ENCODE results near the gene LRP8.

LRP8 gene

GRCh38 chr1:53359934-53360276 lies 32.0 kb upstream of the LRP8 start:
- Histone ChIP-seq H3K27me3 (ENCODE audit: control insufficient read depth in 3 of 3, insufficient read depth in 3 of 3, low read depth in 1 of 3, low read length in 3 of 3) (peaks cover 0 to 2% (median 0%) of the 10 kb centered on the region in 3 experiments), H2AFZ (ENCODE audit: low read length) (peak overlapping the region; percentile 77), H4K91ac (ENCODE audit: low read depth, low read length, poor library complexity) (no peak overlapping the region), H3K79me1 (ENCODE audit: low read depth, low read length) (no peaks in the 10 kb centered on the region), H2BK15ac (ENCODE audit: low read length) (peak overlapping the region; percentile 61), H3K27ac (replicated peaks; ENCODE audit: low read length) (no peak overlapping the region), H3K9ac (ENCODE audit: low read depth, low read length, poor library complexity) (no peak overlapping the region), H2AK5ac (ENCODE audit: low read depth, low read length) (peak overlapping the region; percentile 6), H2BK12ac (ENCODE audit: low read length) (no peak overlapping the region), H3K14ac (ENCODE audit: low read length) (no peak overlapping the region), H3K4me1 (ENCODE audit: control insufficient read depth in 2 of 2, insufficient read depth in 1 of 2, low read depth in 1 of 2, low read length in 2 of 2) (peaks cover 0 to 9% of the 10 kb centered on the region in 2 donors), H2BK5ac (ENCODE audit: low read length) (no peak overlapping the region), H3K23ac (ENCODE audit: low read depth, low read length, poor library complexity) (no peak overlapping the region), H3K36me3 (replicated peaks in 1 of 2; ENCODE audit: control insufficient read depth in 2 of 2, insufficient read depth in 2 of 2, low read length in 2 of 2) (no peaks in the 10 kb centered on the region), H3K4ac (ENCODE audit: low read length) (no peak overlapping the region), H3K9me3 (replicated peaks in 1 of 2; ENCODE audit: control insufficient read depth in 2 of 2, insufficient read depth in 1 of 2, low read depth in 1 of 2, low read length in 2 of 2) (peaks cover 2 to 9% of the 10 kb centered on the region in 2 donors), H3K18ac (ENCODE audit: low read length) (no peak overlapping the region), H3K4me3 (ENCODE audit: low read length in 2 of 2) (no peak overlapping the region), H4K8ac (ENCODE audit: low read depth, low read length) (no peak overlapping the region), H3K4me2 (ENCODE audit: insufficient read depth, low read length, poor library complexity, severe bottlenecking) (no peak overlapping the region), H2BK120ac (ENCODE audit: low read depth, low read length) (no peak overlapping the region)
- WGBS, 2 donors (ENCODE audit: extremely low coverage in 2 of 2, insufficient read length in 2 of 2, insufficient replicate concordance in 1 of 2) = no CpG with 5 or more reads among the region's 2 CpGs
- no peak for DNase-seq (ENCODE audit: low spot score)

GRCh38 chr1:53359225-53359933 lies 31.5 kb upstream of the LRP8 start:
- Histone ChIP-seq H2AK5ac (ENCODE audit: low read depth, low read length) (peak overlapping the region; percentile 6), H3K4me3 (ENCODE audit: low read length in 2 of 2) (no peak overlapping the region), H2BK12ac (ENCODE audit: low read length) (no peak overlapping the region), H3K36me3 (replicated peaks in 1 of 2; ENCODE audit: control insufficient read depth in 2 of 2, insufficient read depth in 2 of 2, low read length in 2 of 2) (no peaks in the 10 kb centered on the region), H3K9me3 (replicated peaks in 1 of 2; ENCODE audit: control insufficient read depth in 2 of 2, insufficient read depth in 1 of 2, low read depth in 1 of 2, low read length in 2 of 2) (peaks cover 2 to 9% of the 10 kb centered on the region in 2 donors), H3K27me3 (ENCODE audit: control insufficient read depth in 3 of 3, insufficient read depth in 3 of 3, low read depth in 1 of 3, low read length in 3 of 3) (no peaks in the 10 kb centered on the region), H2BK5ac (ENCODE audit: low read length) (no peak overlapping the region), H3K14ac (ENCODE audit: low read length) (no peak overlapping the region), H4K8ac (ENCODE audit: low read depth, low read length) (no peak overlapping the region), H2BK120ac (ENCODE audit: low read depth, low read length) (no peak overlapping the region), H2BK15ac (ENCODE audit: low read length) (peak overlapping the region; percentile 61), H3K4me2 (ENCODE audit: insufficient read depth, low read length, poor library complexity, severe bottlenecking) (no peak overlapping the region), H3K4me1 (ENCODE audit: control insufficient read depth in 2 of 2, insufficient read depth in 1 of 2, low read depth in 1 of 2, low read length in 2 of 2) (peaks cover 0 to 9% of the 10 kb centered on the region in 2 donors), H3K23ac (ENCODE audit: low read depth, low read length, poor library complexity) (no peak overlapping the region), H3K18ac (ENCODE audit: low read length) (no peak overlapping the region), H3K79me1 (ENCODE audit: low read depth, low read length) (no peaks in the 10 kb centered on the region), H3K9ac (ENCODE audit: low read depth, low read length, poor library complexity) (no peak overlapping the region), H3K4ac (ENCODE audit: low read length) (no peak overlapping the region), H2AFZ (ENCODE audit: low read length) (no peak overlapping the region), H4K91ac (ENCODE audit: low read depth, low read length, poor library complexity) (no peak overlapping the region), H3K27ac (replicated peaks; ENCODE audit: low read length) (no peak overlapping the region)
- WGBS, 2 donors (ENCODE audit: extremely low coverage in 2 of 2, insufficient read length in 2 of 2, insufficient replicate concordance in 1 of 2) = no CpG with 5 or more reads among the region's 4 CpGs
- no peak for DNase-seq (ENCODE audit: low spot score)

- no peak overlapping the region for H4K91ac ChIP-seq (ENCODE audit: low read depth, low read length, poor library complexity)
- H3K4ac ChIP-seq (ENCODE audit: low read length) = no peak overlapping the region
Measured at GRCh38 chr1:53356637-53357036, 28.8 kb upstream of the LRP8 start.

GRCh38 chr1:53354119-53354518 lies 26.2 kb upstream of the LRP8 start:
- Histone ChIP-seq H3K9ac (ENCODE audit: low read depth, low read length, poor library complexity) (no peak overlapping the region), H3K36me3 (replicated peaks in 1 of 2; ENCODE audit: control insufficient read depth in 2 of 2, insufficient read depth in 2 of 2, low read length in 2 of 2) (no peaks in the 10 kb centered on the region), H3K79me1 (ENCODE audit: low read depth, low read length) (no peaks in the 10 kb centered on the region), H3K27me3 (ENCODE audit: control insufficient read depth in 3 of 3, insufficient read depth in 3 of 3, low read depth in 1 of 3, low read length in 3 of 3) (no peaks in the 10 kb centered on the region), H2BK15ac (ENCODE audit: low read length) (no peak overlapping the region), H3K4ac (ENCODE audit: low read length) (no peak overlapping the region), H2BK5ac (ENCODE audit: low read length) (no peak overlapping the region), H3K14ac (ENCODE audit: low read length) (no peak overlapping the region), H3K9me3 (replicated peaks in 1 of 2; ENCODE audit: control insufficient read depth in 2 of 2, insufficient read depth in 1 of 2, low read depth in 1 of 2, low read length in 2 of 2) (peaks cover 0 to 9% of the 10 kb centered on the region in 2 donors), H2BK120ac (ENCODE audit: low read depth, low read length) (no peak overlapping the region), H3K4me1 (ENCODE audit: control insufficient read depth in 2 of 2, insufficient read depth in 1 of 2, low read depth in 1 of 2, low read length in 2 of 2) (no peaks in the 10 kb centered on the region), H4K8ac (ENCODE audit: low read depth, low read length) (no peak overlapping the region), H4K91ac (ENCODE audit: low read depth, low read length, poor library complexity) (no peak overlapping the region), H2AK5ac (ENCODE audit: low read depth, low read length) (no peak overlapping the region), H3K4me3 (ENCODE audit: low read length in 2 of 2) (no peak overlapping the region), H3K23ac (ENCODE audit: low read depth, low read length, poor library complexity) (no peak overlapping the region), H3K18ac (ENCODE audit: low read length) (no peak overlapping the region), H3K27ac (replicated peaks; ENCODE audit: low read length) (no peak overlapping the region), H3K4me2 (ENCODE audit: insufficient read depth, low read length, poor library complexity, severe bottlenecking) (no peak overlapping the region), H2BK12ac (ENCODE audit: low read length) (no peak overlapping the region), H2AFZ (ENCODE audit: low read length) (no peak overlapping the region)
- no peak for DNase-seq (ENCODE audit: low spot score)

More at GRCh38 chr1:53356637-53357036, 28.8 kb upstream of the LRP8 start:
- Histone ChIP-seq H3K36me3 (replicated peaks in 1 of 2; ENCODE audit: control insufficient read depth in 2 of 2, insufficient read depth in 2 of 2, low read length in 2 of 2) (no peaks in the 10 kb centered on the region), H3K4me3 (ENCODE audit: low read length in 2 of 2) (no peak overlapping the region), H3K9ac (ENCODE audit: low read depth, low read length, poor library complexity) (no peak overlapping the region), H2AK5ac (ENCODE audit: low read depth, low read length) (no peak overlapping the region), H2BK15ac (ENCODE audit: low read length) (no peak overlapping the region), H3K79me1 (ENCODE audit: low read depth, low read length) (no peaks in the 10 kb centered on the region), H3K4me2 (ENCODE audit: insufficient read depth, low read length, poor library complexity, severe bottlenecking) (no peak overlapping the region), H3K23ac (ENCODE audit: low read depth, low read length, poor library complexity) (no peak overlapping the region), H3K18ac (ENCODE audit: low read length) (no peak overlapping the region), H3K9me3 (replicated peaks in 1 of 2; ENCODE audit: control insufficient read depth in 2 of 2, insufficient read depth in 1 of 2, low read depth in 1 of 2, low read length in 2 of 2) (peaks cover 0 to 9% of the 10 kb centered on the region in 2 donors), H3K27ac (replicated peaks; ENCODE audit: low read length) (no peak overlapping the region), H2BK12ac (ENCODE audit: low read length) (no peak overlapping the region), H2BK120ac (ENCODE audit: low read depth, low read length) (no peak overlapping the region), H2AFZ (ENCODE audit: low read length) (no peak overlapping the region), H3K14ac (ENCODE audit: low read length) (no peak overlapping the region), H4K8ac (ENCODE audit: low read depth, low read length) (no peak overlapping the region), H2BK5ac (ENCODE audit: low read length) (no peak overlapping the region), H3K4me1 (ENCODE audit: control insufficient read depth in 2 of 2, insufficient read depth in 1 of 2, low read depth in 1 of 2, low read length in 2 of 2) (no peaks in the 10 kb centered on the region), H3K27me3 (ENCODE audit: control insufficient read depth in 3 of 3, insufficient read depth in 3 of 3, low read depth in 1 of 3, low read length in 3 of 3) (no peaks in the 10 kb centered on the region)
- DNase-seq (ENCODE audit: low spot score) = no peak

Measured in neuronal stem cell (in vitro differentiated cells).